ENCODE results near the gene ACTMAP. TPM values are rescaled to one million over a fixed set of nuclear protein-coding genes. Genes with fewer than 3 reads are reported as not detected.

The ACTMAP gene
- total and polyA plus RNA-seq, 2 of the 8 experiments (the other 6 are each of a cell fraction or from before 2014, with no cell fraction given) = 24.1 to 26.5 TPM

- POLR2A ChIA-PET (ENCODE audit: partially characterized antibody) = interaction anchor here (0.8 to 12.4 kb wide), 24 partner anchors 9 to 81 kb away, joined by 3 to 120 read pairs (median 5); partner anchors contain the start of genes ACTMAP, COQ8B, EGLN2 and ITPKC
These were observed 5.5 kb downstream of the ACTMAP start for GRCh38 chr19:40744554-40745401.

More at GRCh38 chr19:40744554-40745401, 5.5 kb downstream of the ACTMAP start:
- Histone ChIP-seq H4K91ac (replicated peaks; ENCODE audit: insufficient read length, low read length) (no peak overlapping the region), H3K9ac (replicated peaks in 1 of 4; ENCODE audit: extremely low read depth in 1 of 4, low read depth in 3 of 4, low read length in 3 of 4) (peak overlapping the region in 1 of 4 experiments; percentile 40; a peak in 1 of 7 replicates), H4K8ac (ENCODE audit: extremely low read depth, insufficient read depth, low read length) (peak overlapping the region; percentile 23; the same call in 1 of the 2 replicates), H2BK20ac (ENCODE audit: low read length) (no peak overlapping the region), H4K5ac (ENCODE audit: insufficient read length, low read depth, low read length) (no peak overlapping the region), H3K79me2 (ENCODE audit: control insufficient read depth in 1 of 2, insufficient read depth in 2 of 2, low read length in 2 of 2) (peaks cover 0 to 17% of the 10 kb centered on the region in 2 experiments; a peak in 1 of 4 replicates), H2AFZ (ENCODE audit: low read length) (no peak overlapping the region), H3K56ac (replicated peaks; ENCODE audit: insufficient read length, low read depth, low read length) (no peak overlapping the region), H3K4me3 (ENCODE audit: extremely low read depth in 1 of 4, insufficient read depth in 2 of 4, low read depth in 3 of 4, low read length in 4 of 4) (no peak overlapping the region), H2BK12ac (ENCODE audit: low read depth, low read length) (peak overlapping the region; percentile 68), H3K27ac (ENCODE audit: low read depth, low read length) (peak overlapping the region; percentile 15; the same call in 1 of the 2 replicates), H3K4me2 (ENCODE audit: insufficient read depth in 1 of 2, low read depth in 2 of 2, low read length in 2 of 2) (peak overlapping the region in 1 of 2 experiments; percentile 35; a peak in 2 of 4 replicates), H2BK120ac (replicated peaks; ENCODE audit: low read depth, low read length) (no peak overlapping the region), H3K79me1 (ENCODE audit: low read depth, low read length) (no peaks in the 10 kb centered on the region; the same call in 1 of the 2 replicates), H3K18ac (ENCODE audit: extremely low read depth, low read length) (peak overlapping the region; percentile 81), H2AK5ac (ENCODE audit: low read depth, low read length) (no peak overlapping the region; the same call in none of the 2 replicates), H2BK15ac (ENCODE audit: low read length) (0 out of 2 replicates have a peak overlapping the region, but pooled peaks have one; percentile 77), H4K20me1 (replicated peaks in 1 of 2; ENCODE audit: control insufficient read depth in 1 of 2, insufficient read depth in 2 of 2, low read length in 2 of 2) (peaks cover 0 to 7% of the 10 kb centered on the region in 2 experiments), H3K4ac (replicated peaks; ENCODE audit: insufficient read length, low read depth, low read length) (no peak overlapping the region), H3K23ac (ENCODE audit: insufficient read length) (no peak overlapping the region), H3K14ac (ENCODE audit: insufficient read length) (no peak overlapping the region), H3K4me1 (replicated peaks in 1 of 4; ENCODE audit: control insufficient read depth in 3 of 4, insufficient read depth in 4 of 4, low read length in 3 of 4) (peaks cover 0 to 20% (median 5%) of the 10 kb centered on the region in 4 experiments; a peak in 4 of 7 replicates), H2BK5ac (ENCODE audit: low read depth, low read length) (peak overlapping the region; percentile 72), H3K9me3 (ENCODE audit: insufficient read depth in 2 of 2, low read depth in 1 of 2, low read length in 1 of 2) (no peaks in the 10 kb centered on the region), H3K36me3 (ENCODE audit: control insufficient read depth in 2 of 4, insufficient read depth in 4 of 4, low read length in 3 of 4) (peaks cover 0 to 13% (median 1%) of the 10 kb centered on the region in 4 experiments; a peak in 3 of 8 replicates), H3K23me2 (ENCODE audit: low read depth, low read length) (peaks cover 3% of the 10 kb centered on the region), H3K27me3 (replicated peaks in 1 of 4; ENCODE audit: control insufficient read depth in 3 of 4, extremely low read depth in 1 of 4, insufficient read depth in 3 of 4, low read length in 3 of 4) (no peaks in the 10 kb centered on the region)
- FAIRE-seq (no peak), DNase-seq (ENCODE audit: low read depth in 1 of 2, low spot score in 2 of 2) (no peak)
- 76% methylated on average over 16 of the region's 17 CpGs; no CpG with 5 or more reads in 1 of the 2 experiments for WGBS, 2 experiments (ENCODE audit: extremely low coverage in 1 of 2, insufficient coverage in 1 of 2, insufficient read length in 1 of 2, insufficient replicate concordance in 2 of 2, low coverage in 1 of 2, low lambda C conversion rate in 2 of 2, missing lambda C conversion rate in 1 of 2)
- TF ChIP-seq RAD21 (IDR thresholded peaks at IDR 0.05 in 1 of 2, conservative IDR thresholded peaks at IDR 0.05 in 1 of 2; ENCODE audit: low read depth in 2 of 2, low read length in 2 of 2) = peak; percentile 17 to 45; a peak in 3 of 4 replicates
- no peak for TF ChIP-seq BACH1 (IDR thresholded peaks at IDR 0.05; ENCODE audit: low read length)
- TF ChIP-seq CTCF (IDR thresholded peaks at IDR 0.05; ENCODE audit: control extremely low read depth in 1 of 3, insufficient read depth in 1 of 3, low read depth in 1 of 3, low read length in 3 of 3) = peak; percentile 32 to 42 (median 33); a peak in 3 of 4 replicates
- TF ChIP-seq USF2 (IDR thresholded peaks at IDR 0.05; ENCODE audit: low read length) = no peak
- TF ChIP-seq EP300 (IDR thresholded peaks at IDR 0.05; ENCODE audit: borderline replicate concordance in 1 of 2, low read depth in 2 of 2, low read length in 2 of 2) = no peak
- CTCF ChIA-PET (ENCODE audit: partially characterized antibody) = interaction anchor here (0.5 to 4.7 kb wide), 14 partner anchors 11 to 75 kb away, joined by 3 to 26 read pairs (median 4); partner anchors contain the start of genes ITPKC and MIA

Measured in H1 (cell line).